GM21619 (cell line): ENCODE data around the gene KIAA1210.

Experiments used
- ATAC-seq: cut with Tn5 transposase; IDR thresholded peaks from one replicate; pipeline ENCODE4 v1.9.1; 2021; ENCODE audit not compliant: unreplicated experiment

KIAA1210 gene

GRCh38 chrX:119093991-119094735 lies 33.4 kb downstream of the KIAA1210 start:
- no peak for ATAC-seq

GRCh38 chrX:119090627-119091026 lies 37.0 kb downstream of the KIAA1210 start:
- ATAC-seq = no peak

GRCh38 chrX:119089619-119090018 lies 38.0 kb downstream of the KIAA1210 start:
- no peak for ATAC-seq

GRCh38 chrX:119087121-119087520 lies 40.5 kb downstream of the KIAA1210 start:
- ATAC-seq = no peak

- no peak for ATAC-seq
Observed at GRCh38 chrX:119084766-119085165, 42.8 kb downstream of the KIAA1210 start.

GRCh38 chrX:119082278-119082677 lies 45.3 kb downstream of the KIAA1210 start:
- ATAC-seq = no peak

- no peak for ATAC-seq
Observed at GRCh38 chrX:119075270-119076025, 52.2 kb downstream of the KIAA1210 start.

GRCh38 chrX:119073911-119074310 lies 53.7 kb downstream of the KIAA1210 start:
- ATAC-seq = no peak

- no peak for ATAC-seq
Observed at GRCh38 chrX:119073200-119073905, 54.3 kb downstream of the KIAA1210 start.

- ATAC-seq = no peak
Observed at GRCh38 chrX:119072744-119073143, 54.9 kb downstream of the KIAA1210 start, which contains the start of gene CT47C1. Gene CT47C1 (plus strand): TSS chrX:119072993. CDS start chrX:119073226, 233 bp downstream.

- ATAC-seq = peak; percentile 61
Observed at GRCh38 chrX:119071381-119071780, 56.2 kb downstream of the KIAA1210 start.

- no peak for ATAC-seq
Observed at GRCh38 chrX:119069762-119070161, 57.9 kb downstream of the KIAA1210 start.

- ATAC-seq = no peak
Observed at GRCh38 chrX:119069128-119069527, 58.5 kb downstream of the KIAA1210 start.

- no peak for ATAC-seq
Observed at GRCh38 chrX:119067023-119067739, 60.4 kb downstream of the KIAA1210 start.

- ATAC-seq = no peak
Observed at GRCh38 chrX:119063428-119063827, 64.2 kb downstream of the KIAA1210 start.

- no peak for ATAC-seq
Observed at GRCh38 chrX:119062750-119063374, 64.8 kb downstream of the KIAA1210 start.

GRCh38 chrX:119055687-119056086 lies 71.9 kb downstream of the KIAA1210 start:
- ATAC-seq = no peak

GRCh38 chrX:119045884-119046283 lies 81.7 kb downstream of the KIAA1210 start:
- ATAC-seq = no peak

GRCh38 chrX:119042996-119043395 lies 84.6 kb downstream of the KIAA1210 start:
- no peak for ATAC-seq

GRCh38 chrX:119042040-119042439 lies 85.6 kb downstream of the KIAA1210 start:
- ATAC-seq = no peak
